K562 (cell line): Measurements from ENCODE around the gene STPG2. TPM values are rescaled to one million over a fixed set of nuclear protein-coding genes. Genes with fewer than 3 reads are reported as not detected.

Experiments used
- ATAC-seq: fragments of 200-7000 bp; cut with Tn5 transposase; 3 replicates; pipeline ENCODE4 v1.9.1; 2020; ENCODE audit warnings: moderate library complexity
- BruUV-seq: library from RNA; stranded (reverse); fragments of 400-500 nt; replicated peaks from 2 replicates; lab custom pipeline; 2021; lab: Mats Ljungman, UMichigan
- CTCF ChIA-PET: fragments of 300-600 bp; formaldehyde crosslinking; extraction: SDS; loops from one replicate; lab custom pipeline; 2021; ENCODE audit warnings: low intra/inter-chr PET ratio; lab: Yijun Ruan, JAX
- POLR2A ChIA-PET: fragments of 300-600, 350-650 bp; sonication (Branson Sonifier 250); formaldehyde crosslinking; extraction: SDS; loops from one replicate; lab custom pipeline; 2021; ENCODE audit warnings: antibody characterized with exemption, inconsistent platforms; lab: Yijun Ruan, JAX
- DNase-seq, 4 experiments: peaks; one replicate each; pipeline versions ENCODE4 v3.0.0 to v3.0.0-alpha.2; 2011 to 2018; ENCODE audit warnings: low spot score in 3 of 4, mixed read lengths in 3 of 4; ENCODE audit errors: extremely low read depth in 1 of 4
- FAIRE-seq: peaks from 2 replicates; lab custom pipeline; 2011; peaks lifted over from hg19 to GRCh38; lab: Jason Lieb, UNC
- H2AFZ ChIP-seq: 2 replicates; pipeline ENCODE4 v1.6.0; 2011; ENCODE audit warnings: low read depth, low read length, control low read depth, inconsistent platforms
- H3K27ac ChIP-seq: fragments of 200-600 bp; 3 replicates; pipeline ENCODE4 v1.8.0; 2011; ENCODE audit warnings: low read depth, mild to moderate bottlenecking, control low read depth, inconsistent platforms, low read length, moderate library complexity, mixed read lengths; ENCODE audit errors: extremely low read depth
- H3K27me3 ChIP-seq, 2 experiments: fragments of 300-600 bp in 1 of 2; 2 replicates in 1 of 2; 3 replicates in 1 of 2; pipeline versions ENCODE4 v1.6.0 to v1.8.0; 2011; ENCODE audit warnings: inconsistent platforms in 2 of 2, low read length in 2 of 2, mild to moderate bottlenecking in 1 of 2, mixed read lengths in 1 of 2, moderate library complexity in 1 of 2; ENCODE audit not compliant: control insufficient read depth in 2 of 2, insufficient read depth in 2 of 2
- H3K36me3 ChIP-seq: fragments of 300-600 bp; 3 replicates; pipeline ENCODE4 v1.8.0; 2011; ENCODE audit warnings: mild to moderate bottlenecking, low read length, inconsistent platforms; ENCODE audit not compliant: control insufficient read depth, insufficient read depth
- H3K4me1 ChIP-seq, 2 experiments: fragments of 200-600 bp in 1 of 2; replicated peaks in 1 of 2; 2 replicates in 1 of 2; 3 replicates in 1 of 2; pipeline versions ENCODE4 v1.5.1 to v1.8.0; 2011; ENCODE audit warnings: inconsistent platforms in 2 of 2, low read length in 2 of 2, mild to moderate bottlenecking in 1 of 2, mixed read lengths in 1 of 2, moderate library complexity in 1 of 2; ENCODE audit not compliant: control insufficient read depth in 2 of 2, insufficient read depth in 2 of 2
- H3K4me2 ChIP-seq: 2 replicates; pipeline ENCODE4 v1.6.1; 2011; ENCODE audit warnings: low read length, control low read depth, inconsistent platforms, mixed read lengths; ENCODE audit not compliant: insufficient read depth
- H3K4me3 ChIP-seq: fragments of 200-600 bp; sonication (generic), shearing (Covaris generic); 2 replicates; pipeline ENCODE4 v1.5.1; 2016; ENCODE audit warnings: control low read depth, inconsistent platforms
- H3K79me2 ChIP-seq: fragments of 200-600 bp; 3 replicates; pipeline ENCODE4 v1.8.0; 2011; ENCODE audit warnings: low read length, inconsistent platforms; ENCODE audit not compliant: control insufficient read depth, insufficient read depth
- H3K9ac ChIP-seq, 2 experiments: 2 replicates each; pipeline versions ENCODE4 v1.6.0 to v1.6.1; 2011; ENCODE audit warnings: low read depth in 2 of 2, low read length in 2 of 2, control low read depth in 1 of 2, inconsistent platforms in 1 of 2, mild to moderate bottlenecking in 1 of 2, mixed read lengths in 1 of 2; ENCODE audit not compliant: insufficient read depth in 1 of 2
- H3K9me1 ChIP-seq: one replicate; pipeline ENCODE4 v1.6.0; 2011; ENCODE audit warnings: inconsistent platforms, mild to moderate bottlenecking, low read length, moderate library complexity; ENCODE audit not compliant: control insufficient read depth, insufficient read depth
- H3K9me3 ChIP-seq: replicated peaks from 2 replicates; pipeline ENCODE4 v1.5.1; 2011; ENCODE audit warnings: low read depth, low read length, inconsistent platforms; ENCODE audit not compliant: control insufficient read depth, insufficient read depth
- H4K20me1 ChIP-seq: replicated peaks from 2 replicates; pipeline ENCODE4 v1.6.1; 2011; ENCODE audit warnings: low read length, inconsistent platforms, mixed read lengths; ENCODE audit not compliant: control insufficient read depth, insufficient read depth
- FOXM1 ChIP-seq, 2 experiments: fragments of 450-650 bp in 1 of 2; sonication (generic) in 1 of 2; formaldehyde crosslinking in 1 of 2; IDR thresholded peaks; 2 replicates each; pipeline versions ENCODE4 v1.6.1 to v1.9.0; 2017 to 2022; ENCODE audit warnings: low read depth in 2 of 2, mild to moderate bottlenecking in 2 of 2, missing genetic modification reagents in 1 of 2, moderate library complexity in 1 of 2
- FOXP1 ChIP-seq: sonication (generic); formaldehyde crosslinking; IDR thresholded peaks from 2 replicates; pipeline ENCODE4 v1.8.0; 2022; ENCODE audit warnings: mild to moderate bottlenecking, missing genetic modification reagents
- HINFP ChIP-seq: fragments of 450-650 bp; conservative IDR thresholded peaks from 2 replicates; pipeline ENCODE4 v1.6.1; 2016; ENCODE audit warnings: missing genetic modification characterization, low read depth, mild to moderate bottlenecking, control low read depth, missing compliant biosample characterization
- HMBOX1 ChIP-seq: sonication (generic); IDR thresholded peaks from 2 replicates; pipeline ENCODE4 v1.6.1; 2016
- HMG20A ChIP-seq: fragments of 450-650 bp; formaldehyde crosslinking; conservative IDR thresholded peaks from 2 replicates; pipeline ENCODE4 v1.4.0; 2020; ENCODE audit warnings: mild to moderate bottlenecking, mixed read lengths
- MCM2 ChIP-seq: fragments of 450-650 bp; IDR thresholded peaks from 2 replicates; pipeline ENCODE4 v1.6.1; 2017; ENCODE audit warnings: low read depth, mild to moderate bottlenecking
- MXD1 ChIP-seq: fragments of 250-450 bp; sonication (Bioruptor Pico); IDR thresholded peaks from 2 replicates; pipeline ENCODE4 v1.8.0; 2021; ENCODE audit warnings: borderline replicate concordance, mild to moderate bottlenecking, moderate library complexity; ENCODE audit not compliant: poor library complexity, severe bottlenecking
- POLR3A ChIP-seq: IDR thresholded peaks from 2 replicates; pipeline ENCODE4 v1.6.1; 2011; ENCODE audit warnings: borderline replicate concordance, mild to moderate bottlenecking, moderate library complexity; ENCODE audit not compliant: insufficient read length, insufficient read depth; ENCODE audit errors: extremely low read depth
- RCOR1 ChIP-seq, 2 experiments: IDR thresholded peaks; 2 replicates each; pipeline ENCODE4 v1.6.1; 2012; ENCODE audit warnings: low read depth in 2 of 2, low read length in 2 of 2, borderline replicate concordance in 1 of 2, improper control_type of control experiment in 1 of 2
- STAT6 ChIP-seq: sonication (generic); formaldehyde crosslinking; IDR thresholded peaks from 2 replicates; pipeline ENCODE4 v1.8.1; 2023; ENCODE audit warnings: mild to moderate bottlenecking, missing genetic modification reagents
- TCF3 ChIP-seq: sonication (generic); formaldehyde crosslinking; IDR thresholded peaks from 2 replicates; pipeline ENCODE4 v1.4.0; 2020; ENCODE audit warnings: mild to moderate bottlenecking, missing genetic modification reagents
- ZKSCAN1 ChIP-seq: fragments of 150-350 bp; IDR thresholded peaks from 2 replicates; pipeline ENCODE4 v1.6.1; 2016; ENCODE audit warnings: low read depth, low read length
- ZNF143 ChIP-seq: sonication (generic); formaldehyde crosslinking; IDR thresholded peaks from 2 replicates; pipeline ENCODE4 v1.9.0; 2022; ENCODE audit warnings: mild to moderate bottlenecking, missing genetic modification reagents
- ZNF212 ChIP-seq: fragments of 450-650 bp; formaldehyde crosslinking; IDR thresholded peaks from 2 replicates; pipeline ENCODE4 v1.4.0; 2020; ENCODE audit warnings: mild to moderate bottlenecking
- ZNF282 ChIP-seq: sonication (generic); formaldehyde crosslinking; IDR thresholded peaks from 2 replicates; pipeline ENCODE4 v1.8.1; 2023; ENCODE audit warnings: missing genetic modification reagents
- ZNF41 ChIP-seq: fragments of 250-450 bp; sonication (Bioruptor Pico); conservative IDR thresholded peaks from 2 replicates; pipeline ENCODE4 v1.4.0; 2020; ENCODE audit warnings: mild to moderate bottlenecking
- WGBS: fragments of 100-300 bp; shearing (Covaris generic); methylation state at CpG from one replicate; pipeline ENCODE4 v1.1.6; 2016; ENCODE audit warnings: low coverage, mixed read lengths; ENCODE audit not compliant: insufficient coverage; ENCODE audit errors: missing lambda C conversion rate; 5-methylcytosine and 5-hydroxymethylcytosine counted together
- in situ Hi-C: fragments of 300-500 bp; cut with MboI; formaldehyde crosslinking; loops from 4 replicates; pipeline ENCODE4 v1.15.0; 2018; ENCODE audit warnings: inconsistent platforms, mixed read lengths
- intact Hi-C: fragments of 100-400 bp; cut with micrococcal nuclease; formaldehyde crosslinking; loops from 2 replicates; pipeline ENCODE4 v1.14.2; 2022
- polyA plus RNA-seq, 8 experiments: library from polyadenylated mRNA; depleted of rRNA in 4 of 8; stranded (reverse) in 5 of 8; unstranded in 3 of 8; fragments of >200 nt; fragmentation: Nextera tagmentation in 2 of 8; fragmentation: Illumina TruSeq in 1 of 8; extraction: Ambion mirVana in 2 of 8; extraction: Trizol in 1 of 8; gene quantifications; 2 replicates each; pipeline versions ENCODE4 v1.2.1 to v1.2.3, GENCODE V29; 2011 to 2014; ENCODE audit warnings: inconsistent platforms in 1 of 8, missing spikeins in 1 of 8
- total RNA-seq, 7 experiments: library from RNA; depleted of rRNA in 6 of 7; stranded (reverse); fragments of >200 nt in 6 of 7; fragmentation: Illumina TruSeq in 2 of 7; extraction: Trizol in 2 of 7; gene quantifications; 2 replicates each; pipeline versions ENCODE4 v1.2.1 to v1.2.3, GENCODE V29; 2011 to 2021; ENCODE audit warnings: low replicate concordance in 1 of 7

STPG2 gene
- total and polyA plus RNA-seq, 9 of the 15 experiments (the other 6 are each of a cell fraction or from before 2014, with no cell fraction given), result not detected

- TF ChIP-seq HINFP (tag) (no peak), HMBOX1 (no peak), RCOR1 (IDR thresholded peaks at IDR 0.05; ENCODE audit: borderline replicate concordance in 1 of 2, low read depth in 2 of 2, low read length in 2 of 2) (no peak), TCF3 (CRISPR knock-in tag) (no peak), FOXP1 (CRISPR knock-in tag) (no peak), FOXM1 (IDR thresholded peaks at IDR 0.05; ENCODE audit: low read depth) (no peak), FOXM1 (CRISPR knock-in tag; IDR thresholded peaks at IDR 0.05; ENCODE audit: low read depth) (no peak)
Measured at GRCh38 chr4:97923096-97923495, 220.2 kb downstream of the STPG2 start (continued).

GRCh38 chr4:97917115-97917514 is 226.2 kb downstream of the STPG2 start:
- ChIA-PET CTCF (no interaction called here), POLR2A (no interaction called here)
- under 1% methylated on average over 13 of the region's 13 CpGs for WGBS
- H3K9ac ChIP-seq, result no peak overlapping the region
- in situ Hi-C loops (no loop called here), intact Hi-C loops (no loop called here)
- FAIRE-seq (no peak), ATAC-seq (no peak), DNase-seq (no peak)
- H3K4me3 ChIP-seq, result no peak overlapping the region
- no peaks in the 10 kb centered on the region for H3K4me1 ChIP-seq
- H2AFZ ChIP-seq, result no peak overlapping the region
- H3K4me2 ChIP-seq, result no peak overlapping the region
- no peaks in the 10 kb centered on the region for H3K79me2 ChIP-seq
- H3K9me1 ChIP-seq, result no peaks in the 10 kb centered on the region
- no peaks in the 10 kb centered on the region for H3K27me3 ChIP-seq
- no peaks in the 10 kb centered on the region for H4K20me1 ChIP-seq
- H3K9me3 ChIP-seq, result no peaks in the 10 kb centered on the region
- H3K27ac ChIP-seq, result no peak overlapping the region
- BruUV-seq, result no TSS peak
- H3K36me3 ChIP-seq, result no peaks in the 10 kb centered on the region
- TF ChIP-seq MXD1 (CRISPR knock-in tag) (no peak), POLR3A (no peak), ZKSCAN1 (no peak), ZNF282 (CRISPR knock-in tag) (no peak), ZNF143 (CRISPR knock-in tag) (no peak), ZNF212 (CRISPR knock-in tag) (no peak), ZNF41 (no peak), MCM2 (no peak), HMG20A (CRISPR knock-in tag) (no peak), STAT6 (no peak)
